Activated B cell treated with CpG ODN at 0.5 μM for 24 hours (primary cell): ENCODE measurements around the gene PDPK1. TPM values are rescaled to one million over a fixed set of nuclear protein-coding genes. Genes with fewer than 3 reads are reported as not detected.

Source experiments
- ATAC-seq: fragments of 200-7000 bp; cut with Tn5 transposase; one replicate; pipeline ENCODE4 v1.10.0; 2021; ENCODE audit warnings: low read depth, mild to moderate bottlenecking, moderate library complexity
- CTCF ChIA-PET: fragments of 350-600 bp; sonication (Branson Sonifier 250); formaldehyde crosslinking; loops from one replicate; lab custom pipeline; 2021; ENCODE audit warnings: antibody characterized with exemption; lab: Charles Lee
- POLR2A ChIA-PET: fragments of 350-600 bp; sonication (Branson Sonifier 250); formaldehyde crosslinking; loops from one replicate; lab custom pipeline; 2021; ENCODE audit warnings: antibody characterized with exemption; lab: Charles Lee
- DNase-seq: peaks from one replicate; pipeline ENCODE4 v3.0.0; 2022
- H3K27ac Mint-ChIP-seq: one replicate; pipeline ENCODE4 v1.8.0; 2020; ENCODE audit warnings: mixed read lengths
- H3K27me3 Mint-ChIP-seq: one replicate; pipeline ENCODE4 v1.8.0; 2021; ENCODE audit warnings: mixed read lengths
- H3K36me3 Mint-ChIP-seq: one replicate; pipeline ENCODE4 v1.8.0; 2021; ENCODE audit warnings: low read depth, mixed read lengths
- H3K4me1 Mint-ChIP-seq: one replicate; pipeline ENCODE4 v1.8.0; 2021; ENCODE audit warnings: mixed read lengths
- H3K4me3 Mint-ChIP-seq: one replicate; pipeline ENCODE4 v1.8.0; 2020; ENCODE audit warnings: mild to moderate bottlenecking, mixed read lengths
- H3K9me3 Mint-ChIP-seq: one replicate; pipeline ENCODE4 v1.8.0; 2020; ENCODE audit warnings: mixed read lengths
- intact Hi-C: fragments of 100-400 bp; cut with micrococcal nuclease; formaldehyde crosslinking; loops from one replicate; pipeline ENCODE4 v1.15.1; 2024
- total RNA-seq: library from RNA; stranded (reverse); gene quantifications from 2 replicates; pipeline ENCODE4 v1.2.3, GENCODE V29; 2022
- TF ChIP-seq, protein P1 (sequence below): fragments of 200-600 bp; IDR thresholded peaks from one replicate; pipeline ENCODE4 v1.8.0; 2022; ENCODE audit warnings: antibody characterized with exemption, mild to moderate bottlenecking

Gene PDPK1
- total RNA-seq, 1 donor from 2014 or later, result 62.0 TPM

DNA sequence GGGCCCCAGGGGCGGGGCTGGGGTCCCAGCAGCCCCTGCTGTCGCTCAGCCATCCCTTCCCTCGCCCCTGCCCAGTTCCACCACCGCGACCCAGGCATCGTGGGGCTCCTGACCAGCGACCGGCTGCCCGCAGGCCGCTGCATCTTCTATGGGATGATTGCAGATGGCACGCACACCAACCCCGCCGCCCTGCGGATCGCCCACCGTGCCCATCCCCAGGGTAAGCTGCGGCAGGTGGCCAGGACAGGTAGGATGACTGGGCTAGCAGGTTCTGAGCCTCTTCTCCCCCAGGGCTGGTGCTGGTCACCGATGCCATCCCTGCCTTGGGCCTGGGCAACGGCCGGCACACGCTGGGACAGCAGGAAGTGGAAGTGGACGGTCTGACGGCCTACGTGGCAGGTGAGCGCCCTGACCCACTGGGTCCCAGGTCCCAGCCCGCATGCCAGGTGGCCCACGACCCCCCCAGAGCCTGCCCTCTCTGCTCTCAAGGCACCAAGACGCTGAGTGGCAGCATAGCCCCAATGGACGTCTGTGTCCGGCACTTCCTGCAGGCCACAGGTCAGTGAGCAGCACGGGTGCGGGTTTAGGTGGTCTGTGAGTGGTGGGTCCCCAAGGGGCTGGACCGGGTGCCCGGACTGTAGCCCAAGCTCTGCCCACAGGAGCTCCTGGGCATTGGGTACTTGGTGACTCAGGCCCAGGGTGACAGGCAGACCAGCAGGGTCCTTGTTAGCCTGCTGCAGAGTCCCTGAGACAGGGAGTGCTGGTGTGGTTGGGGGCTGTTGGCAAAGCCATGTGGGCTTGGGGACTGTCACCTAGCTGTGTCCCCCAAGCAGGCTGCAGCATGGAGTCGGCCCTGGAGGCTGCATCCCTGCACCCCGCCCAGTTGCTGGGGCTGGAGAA is 9.4 kb upstream of the PDPK1 start:
- H3K4me1 Mint-ChIP-seq, result peaks cover 23% of the 10 kb centered on the region
- H3K27ac Mint-ChIP-seq, result no peak overlapping the region
- TF ChIP-seq, protein P1, sequence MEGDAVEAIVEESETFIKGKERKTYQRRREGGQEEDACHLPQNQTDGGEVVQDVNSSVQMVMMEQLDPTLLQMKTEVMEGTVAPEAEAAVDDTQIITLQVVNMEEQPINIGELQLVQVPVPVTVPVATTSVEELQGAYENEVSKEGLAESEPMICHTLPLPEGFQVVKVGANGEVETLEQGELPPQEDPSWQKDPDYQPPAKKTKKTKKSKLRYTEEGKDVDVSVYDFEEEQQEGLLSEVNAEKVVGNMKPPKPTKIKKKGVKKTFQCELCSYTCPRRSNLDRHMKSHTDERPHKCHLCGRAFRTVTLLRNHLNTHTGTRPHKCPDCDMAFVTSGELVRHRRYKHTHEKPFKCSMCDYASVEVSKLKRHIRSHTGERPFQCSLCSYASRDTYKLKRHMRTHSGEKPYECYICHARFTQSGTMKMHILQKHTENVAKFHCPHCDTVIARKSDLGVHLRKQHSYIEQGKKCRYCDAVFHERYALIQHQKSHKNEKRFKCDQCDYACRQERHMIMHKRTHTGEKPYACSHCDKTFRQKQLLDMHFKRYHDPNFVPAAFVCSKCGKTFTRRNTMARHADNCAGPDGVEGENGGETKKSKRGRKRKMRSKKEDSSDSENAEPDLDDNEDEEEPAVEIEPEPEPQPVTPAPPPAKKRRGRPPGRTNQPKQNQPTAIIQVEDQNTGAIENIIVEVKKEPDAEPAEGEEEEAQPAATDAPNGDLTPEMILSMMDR, result no peak
- peaks cover 48% of the 10 kb centered on the region for H3K36me3 Mint-ChIP-seq
- intact Hi-C loops, result no loop called here
- ATAC-seq (no peak), DNase-seq (no peak)
- CTCF ChIA-PET, result no interaction called here
- no peaks in the 10 kb centered on the region for H3K9me3 Mint-ChIP-seq
- H3K4me3 Mint-ChIP-seq, result no peak overlapping the region
- no peaks in the 10 kb centered on the region for H3K27me3 Mint-ChIP-seq
- POLR2A ChIA-PET, result interaction anchor here (0.8 kb wide), 1 partner anchor 8 kb away, joined by 5 read pairs; the partner anchor contains the start of gene AMDHD2

DNA sequence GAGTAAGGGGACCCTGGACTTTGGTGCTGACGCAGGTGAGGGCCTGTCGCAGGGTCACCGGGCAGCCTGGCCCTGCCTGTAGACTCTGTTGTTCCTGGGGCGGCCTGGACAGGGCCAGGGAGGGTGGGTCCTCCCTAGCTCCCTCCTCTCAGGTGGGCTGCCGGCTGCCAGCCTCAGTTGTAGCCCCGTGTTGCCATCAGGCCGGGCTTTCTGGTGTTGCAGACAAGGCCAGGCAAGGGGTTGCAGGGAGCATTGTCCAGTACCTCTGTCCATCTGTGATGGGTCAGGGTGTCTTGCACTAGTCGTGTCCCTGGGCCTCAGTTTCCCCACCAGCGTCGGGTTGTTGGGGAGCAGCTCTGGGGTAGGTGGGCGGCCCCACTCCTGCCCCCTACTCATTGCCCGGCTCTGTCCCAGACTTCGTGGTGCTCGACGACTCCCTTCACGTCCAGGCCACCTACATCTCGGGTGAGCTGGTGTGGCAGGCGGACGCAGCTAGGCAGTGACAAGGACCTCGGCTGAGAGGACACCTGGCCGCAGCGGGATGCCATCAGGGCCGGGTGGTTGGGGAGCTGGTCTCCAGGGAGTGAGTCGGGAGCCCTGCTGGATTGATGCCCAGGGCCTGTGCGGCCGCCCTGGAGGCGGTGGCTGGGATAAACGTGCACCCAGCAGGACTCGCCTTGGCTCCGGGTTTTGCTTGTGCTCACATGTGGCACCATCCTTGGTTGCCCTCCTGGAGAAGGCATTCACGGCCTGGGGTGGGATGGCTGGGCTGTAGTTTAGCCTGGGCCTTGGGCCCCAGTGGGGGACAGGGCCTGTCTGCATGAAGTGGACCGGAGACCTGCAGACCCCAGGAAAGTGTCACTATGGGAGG is 8.5 kb upstream of the PDPK1 start:
- Mint-ChIP-seq H3K36me3 (peaks cover 39% of the 10 kb centered on the region), H3K27ac (no peak overlapping the region), H3K4me3 (no peak overlapping the region), H3K9me3 (no peaks in the 10 kb centered on the region), H3K27me3 (no peaks in the 10 kb centered on the region), H3K4me1 (peaks cover 19% of the 10 kb centered on the region)
- CTCF ChIA-PET, result no interaction called here
- POLR2A ChIA-PET, result interaction anchor here (0.8 kb wide), 1 partner anchor 9 kb away, joined by 5 read pairs; the partner anchor contains the start of gene AMDHD2
- intact Hi-C loops, result no loop called here
- TF ChIP-seq, protein P1, result no peak
- DNase-seq, result peak; percentile 14
- ATAC-seq, result no peak

DNA sequence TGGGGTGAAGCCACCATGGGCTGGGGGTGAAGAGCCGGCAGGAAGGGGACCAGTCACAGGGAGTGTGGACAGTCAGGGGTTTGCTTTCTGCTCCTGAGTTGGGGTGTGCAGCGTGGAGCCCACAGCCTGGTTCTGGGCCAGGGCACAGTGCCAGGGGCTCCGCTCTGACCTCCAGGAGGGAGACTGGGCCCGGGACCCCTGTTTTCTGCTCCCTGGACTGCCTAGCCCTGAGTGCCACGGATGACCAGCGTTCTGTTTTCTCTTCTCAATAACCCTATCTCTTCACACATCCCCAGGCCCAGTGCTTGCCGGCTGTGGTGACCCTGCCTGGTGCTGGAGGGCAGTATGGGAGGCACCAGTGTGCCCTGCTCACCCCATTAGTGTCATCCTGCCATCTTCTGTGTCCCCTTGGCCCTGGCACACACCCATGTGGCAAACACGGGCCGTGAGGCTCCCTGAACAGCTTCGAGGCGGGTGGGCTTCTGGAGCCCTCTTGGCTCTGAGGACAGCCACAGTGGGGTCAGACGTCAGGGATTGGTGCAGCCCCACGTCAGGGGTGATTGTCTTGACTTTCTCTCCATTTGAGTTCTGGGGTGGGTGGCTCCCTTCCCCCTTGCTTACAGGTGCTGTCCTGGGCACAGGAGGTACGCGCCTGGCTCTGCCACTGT is 7.7 kb upstream of the PDPK1 start:
- POLR2A ChIA-PET, result interaction anchor here (2.3 to 3.1 kb wide), 3 partner anchors 15 to 375 kb away, joined by 9 to 38 read pairs (median 16); partner anchors contain the start of genes ATP6V0C and TRAF7
- H3K27ac Mint-ChIP-seq, result no peak overlapping the region

DNA sequence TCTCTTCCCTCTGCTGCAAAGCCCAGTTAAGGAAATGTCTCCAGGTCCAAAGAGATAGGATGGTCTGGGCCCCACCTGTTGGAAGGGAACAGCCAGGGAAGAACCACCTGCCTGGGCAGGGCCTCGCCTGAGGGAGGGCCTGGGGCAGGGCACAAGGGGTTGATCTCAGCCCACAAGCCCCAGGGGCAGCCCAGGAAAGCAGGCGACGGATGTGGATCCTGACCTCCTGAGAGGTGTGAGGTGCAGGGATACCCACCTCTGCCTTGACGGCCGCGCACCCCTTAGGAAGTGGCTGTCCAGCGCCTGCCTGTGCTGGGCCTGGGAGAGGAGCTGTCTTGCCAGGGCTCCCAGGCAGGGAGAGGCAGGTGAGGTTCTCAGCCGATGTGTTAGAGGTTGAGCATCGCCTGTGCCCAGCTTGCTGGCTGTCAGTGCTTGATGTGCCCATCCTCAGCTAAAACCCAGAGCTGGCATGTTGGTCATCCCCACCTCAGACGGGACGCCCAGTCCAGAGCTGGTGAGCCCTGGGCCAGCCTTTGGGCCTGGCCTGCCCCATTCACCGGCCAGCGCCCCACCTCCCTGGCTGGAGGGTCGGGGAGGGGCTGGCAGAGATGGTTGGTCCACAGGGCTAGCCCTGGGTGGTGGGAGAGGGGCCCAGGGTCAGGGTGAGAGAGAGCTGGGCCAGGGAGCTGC is 7.0 kb upstream of the PDPK1 start:
- Mint-ChIP-seq H3K36me3 (peaks cover 29% of the 10 kb centered on the region), H3K27me3 (no peaks in the 10 kb centered on the region), H3K4me1 (peaks cover 20% of the 10 kb centered on the region), H3K4me3 (peak overlapping the region; percentile 97), H3K9me3 (no peaks in the 10 kb centered on the region), H3K27ac (peak overlapping the region; percentile 96)
- ChIA-PET POLR2A (interaction anchor here (0.6 to 3.2 kb wide), 9 partner anchors 10 to 846 kb away, joined by 3 to 76 read pairs (median 9); partner anchors contain the start of genes AMDHD2, ATP6V0C and TRAF7), CTCF (no interaction called here)
- no peak for ATAC-seq
- TF ChIP-seq, protein P1, result no peak
- DNase-seq, result no peak
- intact Hi-C loops, result loop anchor here (10.0 kb wide), 1 partner anchor 374 kb away; no protein-coding TSS in a partner anchor

More for the DNA sequence above, 7.7 kb upstream of the PDPK1 start:
- TF ChIP-seq, protein P1, result no peak
- ATAC-seq (no peak), DNase-seq (peak; percentile 12)
- peak overlapping the region; percentile 46 for H3K4me3 Mint-ChIP-seq
- peaks cover 17% of the 10 kb centered on the region for H3K4me1 Mint-ChIP-seq
- H3K36me3 Mint-ChIP-seq, result peaks cover 31% of the 10 kb centered on the region
- no peaks in the 10 kb centered on the region for H3K9me3 Mint-ChIP-seq
- intact Hi-C loops, result loop anchor here (10.0 kb wide), 1 partner anchor 375 kb away; no protein-coding TSS in a partner anchor
- CTCF ChIA-PET, result no interaction called here
- H3K27me3 Mint-ChIP-seq, result no peaks in the 10 kb centered on the region
